NOMO-1 treated with dmso at 0.1 percent for 144 hours (cell line): ENCODE results near the gene GRK1.

Experiments used
- DNase-seq: peaks from one replicate; lab custom pipeline; 2025; ENCODE audit not compliant: unreplicated experiment; lab: John Stamatoyannopoulos, UW

GRK1 gene

DNA sequence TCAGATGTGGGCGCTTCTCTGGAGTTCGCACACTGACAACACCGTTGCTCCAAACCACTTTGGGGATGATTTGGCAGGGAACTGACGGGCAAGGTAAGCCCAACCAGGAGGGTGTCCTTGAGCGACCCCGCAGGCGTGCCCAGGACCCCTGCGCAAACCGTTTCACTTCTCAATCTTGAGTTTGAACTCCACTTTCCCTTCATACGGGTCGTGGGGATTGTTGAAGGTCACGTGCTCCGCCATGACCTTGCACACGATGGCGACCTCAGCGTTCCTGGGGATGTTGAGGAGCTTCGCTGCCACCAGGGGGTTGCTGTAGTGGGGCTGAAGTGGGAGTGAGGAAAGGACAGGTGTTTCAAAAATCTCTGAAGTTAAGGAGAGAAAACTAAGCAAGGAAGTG, 17.8 kb upstream of the GRK1 start:
- no peak for DNase-seq

DNA sequence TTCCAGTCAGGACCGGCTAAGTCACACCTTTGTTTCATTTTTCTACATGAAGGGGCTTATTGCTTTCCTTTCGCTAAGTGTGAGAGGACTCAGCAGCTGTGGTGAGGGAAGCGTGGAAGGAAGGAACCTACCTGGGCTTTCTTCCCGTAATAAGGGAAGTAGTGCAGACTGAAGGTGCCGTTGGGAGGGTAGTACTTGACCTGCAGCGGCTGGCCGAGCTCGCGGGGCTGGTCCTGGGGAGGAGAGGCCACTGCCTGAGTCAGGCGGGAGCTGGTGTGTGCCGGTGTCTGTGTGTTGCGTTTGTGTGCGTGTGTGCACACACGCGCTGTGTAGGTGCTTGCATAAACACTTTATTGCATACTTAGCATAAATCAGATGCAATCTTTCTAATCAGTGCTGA, 16.7 kb upstream of the GRK1 start:
- no peak for DNase-seq

- DNase-seq = no peak
These were observed 16.3 kb upstream of the GRK1 start for GRCh38 chr13:113650731-113651148.

DNA sequence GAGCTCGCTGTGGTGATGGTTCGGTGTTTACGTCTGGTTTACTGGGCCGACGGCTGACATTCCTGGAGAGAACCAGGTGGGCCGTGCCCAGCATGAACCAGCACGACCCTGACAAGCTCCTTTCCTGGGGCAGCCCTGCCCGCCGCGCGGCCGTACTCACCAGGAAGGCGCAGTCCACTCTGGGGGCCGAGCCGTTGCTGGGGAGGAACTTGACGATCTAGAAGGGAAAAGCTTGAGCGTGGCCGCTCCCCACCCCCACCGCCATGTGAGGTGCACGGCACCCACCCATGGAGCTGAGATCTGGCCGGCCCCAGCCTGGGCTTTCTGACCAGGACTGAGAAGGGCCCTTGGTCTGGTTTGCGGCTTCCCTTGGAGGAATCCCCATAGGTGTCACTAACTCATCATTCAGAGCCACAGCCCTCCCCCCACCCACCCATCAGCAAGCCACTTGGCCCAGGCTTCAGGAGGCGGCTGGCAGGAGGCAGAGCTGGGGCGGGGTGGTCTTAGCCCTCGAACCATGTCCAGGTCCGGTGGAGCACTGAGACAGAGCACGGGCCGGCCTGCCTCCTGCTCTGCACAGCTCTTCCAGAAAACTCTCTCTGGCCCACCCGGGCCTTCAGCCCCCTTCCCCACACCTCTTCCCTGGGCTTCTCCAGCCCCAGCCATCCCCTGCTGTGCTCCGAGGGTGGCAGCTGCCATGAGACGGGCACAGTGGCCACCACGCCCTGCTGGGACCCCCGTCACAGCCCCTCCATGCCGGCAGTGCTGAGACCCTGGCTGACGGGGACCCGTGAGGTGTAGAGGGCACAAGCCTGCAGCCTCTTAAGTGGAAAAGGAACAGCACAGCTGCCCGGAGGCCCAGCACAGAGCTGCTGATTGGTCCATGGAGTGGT, 15.3 kb upstream of the GRK1 start:
- DNase-seq = no peak

- no peak for DNase-seq
These were observed 14.4 kb upstream of the GRK1 start for GRCh38 chr13:113652404-113653263.

- DNase-seq = no peak
These were observed 13.5 kb upstream of the GRK1 start for GRCh38 chr13:113653264-113654174.

- DNase-seq = no peak
These were observed 12.9 kb upstream of the GRK1 start for GRCh38 chr13:113654175-113654560.

GRCh38 chr13:113654591-113655345, 12.3 kb upstream of the GRK1 start:
- no peak for DNase-seq

- no peak for DNase-seq
These were observed 11.5 kb upstream of the GRK1 start for GRCh38 chr13:113655346-113656002.

GRCh38 chr13:113656003-113656588, 10.9 kb upstream of the GRK1 start:
- DNase-seq = no peak

DNA sequence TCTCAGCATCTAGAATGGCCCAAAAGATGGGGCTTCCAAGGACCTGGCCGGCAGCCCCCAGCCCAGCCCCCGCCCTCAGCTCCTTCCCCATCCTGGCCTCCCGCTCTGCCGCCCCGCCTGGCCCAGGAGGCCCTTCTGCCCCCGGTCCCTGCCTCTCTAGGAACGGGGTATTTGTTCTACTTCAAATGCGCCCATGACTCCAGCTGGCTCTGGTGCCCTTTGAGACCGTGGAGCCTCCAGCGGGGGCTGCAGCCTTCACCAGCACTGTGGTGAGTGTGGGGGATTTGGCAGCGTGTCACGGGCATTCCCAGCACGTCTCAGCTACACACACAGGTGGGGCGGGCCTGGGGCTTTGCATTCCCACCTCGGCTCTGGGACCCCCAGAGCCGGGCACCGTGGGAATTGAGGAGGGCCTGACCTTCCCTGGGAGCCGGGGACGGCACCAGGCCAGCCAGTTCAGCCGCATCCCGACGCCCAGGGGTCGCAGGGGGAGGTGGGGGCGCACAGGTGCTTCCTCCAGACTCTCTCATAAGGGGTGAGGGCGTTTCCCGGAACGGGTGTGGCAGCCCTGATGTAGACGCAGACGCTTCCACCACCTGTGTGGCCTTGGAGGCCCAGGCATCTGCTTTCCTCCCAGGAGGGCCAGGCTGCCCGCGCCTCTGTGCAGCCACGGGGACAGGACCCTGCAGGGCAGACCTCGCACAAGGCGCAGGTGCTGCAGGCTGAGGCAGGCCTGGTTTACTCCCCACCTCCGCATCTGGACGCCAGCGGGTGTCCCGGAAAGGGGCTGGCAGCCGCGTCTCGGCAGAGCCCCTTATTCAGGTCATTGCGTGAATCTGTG, 10.0 kb upstream of the GRK1 start:
- no peak for DNase-seq

DNA sequence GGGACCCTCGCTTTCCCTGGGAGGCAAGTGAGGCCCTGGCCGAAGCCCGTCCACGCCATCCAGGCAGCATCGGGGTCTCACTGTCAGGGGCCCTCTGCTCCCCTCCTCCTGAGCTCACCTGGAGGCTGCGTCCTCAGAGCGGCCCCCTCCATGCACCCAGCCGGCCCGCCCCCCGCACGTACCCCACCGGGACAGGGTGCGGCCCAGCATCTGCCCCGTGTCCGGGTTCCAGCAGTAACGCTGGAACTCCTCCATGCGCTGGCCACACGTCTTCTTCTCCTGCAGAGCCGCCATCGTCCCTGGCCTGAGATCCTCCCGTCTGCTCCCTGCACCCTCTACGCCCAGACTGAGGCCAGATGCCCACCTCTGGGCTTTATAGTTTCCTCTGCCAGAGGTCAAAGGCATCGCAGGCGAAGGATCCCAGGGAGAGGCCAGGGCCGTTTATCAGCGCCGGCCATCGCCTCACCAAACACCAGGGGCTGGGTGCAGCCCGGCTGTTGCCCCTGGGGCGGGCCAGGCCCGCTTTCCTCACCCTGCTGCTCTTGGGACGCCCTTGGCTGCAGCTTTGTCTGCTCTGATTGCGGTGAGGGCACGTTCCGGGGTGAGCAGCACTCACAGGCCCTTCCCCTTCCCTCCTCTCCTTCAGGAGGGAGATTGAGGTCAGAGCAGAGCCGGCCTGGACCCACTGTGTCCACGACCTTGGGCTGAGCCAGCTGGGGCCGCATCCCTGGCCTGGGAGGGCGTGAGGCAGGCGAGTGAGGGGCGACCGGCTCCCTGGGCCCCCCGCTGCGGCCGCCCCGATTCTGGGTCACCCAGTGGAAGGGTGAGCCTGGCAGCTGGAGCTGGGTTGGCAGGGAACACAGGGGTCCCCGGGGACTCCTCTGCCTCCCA, 8.9 kb upstream of the GRK1 start, which contains the start of gene ATP4B:
ATP4B (minus strand) TSS at position 348 of the 891 bp plus-strand sequence; CDS start at position 294, 54 bp downstream.
- DNase-seq = no peak

- no peak for DNase-seq
These were observed 8.2 kb upstream of the GRK1 start for GRCh38 chr13:113658836-113659235.

DNA sequence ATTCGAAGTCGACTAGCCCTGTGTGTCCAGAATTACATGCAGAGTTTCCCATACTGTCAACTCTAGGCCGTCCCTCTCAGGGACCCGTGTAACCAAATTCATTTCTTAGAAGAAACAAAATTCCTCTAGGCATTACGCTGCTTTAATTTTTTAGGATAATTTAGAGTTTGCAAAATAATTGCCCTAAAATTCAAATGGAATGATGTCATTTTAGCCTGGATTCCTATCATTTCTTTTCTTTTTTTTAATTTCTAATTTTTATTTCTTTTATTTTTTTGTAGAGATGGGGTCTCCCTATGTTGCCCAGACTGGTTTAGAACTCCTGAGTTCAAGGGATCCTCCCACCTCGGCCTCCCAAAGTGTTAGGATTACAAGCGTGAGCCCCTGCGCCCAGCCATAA, 7.7 kb upstream of the GRK1 start:
- DNase-seq = no peak

DNA sequence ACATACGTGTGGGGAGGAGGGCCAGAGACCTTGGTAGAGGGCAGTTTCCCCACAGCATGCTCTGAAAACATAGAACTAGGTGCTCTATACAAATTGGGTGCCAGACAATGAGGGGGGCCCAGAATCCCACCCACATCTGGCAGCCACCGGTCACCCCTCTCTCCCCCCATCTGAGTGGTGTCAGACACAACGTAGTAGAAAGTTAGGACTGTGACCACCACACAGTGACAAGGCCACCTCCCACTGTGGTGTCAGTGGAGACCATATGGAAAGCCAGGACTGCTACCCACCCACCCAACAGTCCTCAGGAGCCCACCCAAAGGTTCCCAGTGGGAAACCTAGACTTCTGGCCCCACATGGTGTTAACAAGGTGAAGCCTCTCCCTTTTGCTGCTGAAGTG, 7.0 kb upstream of the GRK1 start:
- no peak for DNase-seq

- DNase-seq = no peak
These were observed 5.5 kb upstream of the GRK1 start for GRCh38 chr13:113661509-113661908.

DNA sequence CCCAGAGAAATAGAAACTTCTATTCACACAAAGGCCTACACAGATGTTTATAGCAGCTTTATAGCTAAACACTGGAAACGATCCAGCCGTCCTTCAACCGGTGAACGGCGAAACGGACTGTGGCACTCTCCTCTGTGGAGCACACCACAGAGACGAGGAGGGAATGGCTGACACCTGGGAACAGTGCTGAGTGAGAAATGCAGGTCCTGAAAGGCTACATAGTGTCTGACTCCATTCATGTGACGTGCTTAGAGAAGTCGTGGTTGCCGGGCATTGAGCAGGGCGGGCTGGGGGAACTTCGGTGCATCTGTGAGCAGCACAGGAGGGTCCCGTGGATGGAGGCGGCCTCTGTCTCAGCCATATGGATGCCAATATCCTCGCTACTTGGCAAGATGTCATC, 3.1 kb upstream of the GRK1 start:
- DNase-seq = no peak
